ENCODE data around the gene NXNL2.

DNA sequence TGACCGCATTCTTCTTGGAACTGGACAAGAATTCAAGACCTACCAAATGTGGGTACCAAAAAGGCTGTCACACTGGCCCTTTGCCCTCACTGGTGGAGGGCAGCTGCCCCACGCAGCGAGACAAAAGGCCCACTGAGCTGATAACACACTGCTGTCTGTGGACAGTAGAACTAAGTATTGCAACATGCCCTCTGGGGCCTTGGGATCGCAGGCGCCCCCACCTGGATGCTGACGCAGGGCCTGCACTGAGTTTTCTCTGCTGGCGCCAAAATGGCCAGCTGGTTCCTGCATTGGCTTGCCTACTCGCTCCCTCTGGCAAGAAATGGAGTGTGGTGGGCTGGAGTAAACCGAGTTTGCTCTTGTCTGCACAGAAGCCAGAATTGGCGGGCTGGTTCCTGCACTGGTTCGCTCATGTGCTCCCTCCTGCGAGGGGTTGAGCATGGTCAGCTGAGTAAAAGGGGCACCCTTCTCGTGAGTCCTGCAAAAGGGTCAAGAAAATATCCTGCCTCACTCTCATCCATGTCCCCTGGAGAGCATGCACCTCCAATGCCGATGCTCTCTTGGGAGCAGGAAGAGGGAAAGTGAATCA is 55.7 kb downstream of the NXNL2 start:
- TF ChIP-seq GLIS3 (CRISPR knock-in tag; IDR thresholded peaks at IDR 0.05), result no peak
- TF ChIP-seq RARB (CRISPR knock-in tag; IDR thresholded peaks at IDR 0.05), result no peak
- TF ChIP-seq OSR1 (CRISPR knock-in tag; IDR thresholded peaks at IDR 0.05), result no peak
- TF ChIP-seq ARNTL (CRISPR knock-in tag; IDR thresholded peaks at IDR 0.05; ENCODE audit: borderline replicate concordance, low read depth), result no peak
- TF ChIP-seq, protein P1, sequence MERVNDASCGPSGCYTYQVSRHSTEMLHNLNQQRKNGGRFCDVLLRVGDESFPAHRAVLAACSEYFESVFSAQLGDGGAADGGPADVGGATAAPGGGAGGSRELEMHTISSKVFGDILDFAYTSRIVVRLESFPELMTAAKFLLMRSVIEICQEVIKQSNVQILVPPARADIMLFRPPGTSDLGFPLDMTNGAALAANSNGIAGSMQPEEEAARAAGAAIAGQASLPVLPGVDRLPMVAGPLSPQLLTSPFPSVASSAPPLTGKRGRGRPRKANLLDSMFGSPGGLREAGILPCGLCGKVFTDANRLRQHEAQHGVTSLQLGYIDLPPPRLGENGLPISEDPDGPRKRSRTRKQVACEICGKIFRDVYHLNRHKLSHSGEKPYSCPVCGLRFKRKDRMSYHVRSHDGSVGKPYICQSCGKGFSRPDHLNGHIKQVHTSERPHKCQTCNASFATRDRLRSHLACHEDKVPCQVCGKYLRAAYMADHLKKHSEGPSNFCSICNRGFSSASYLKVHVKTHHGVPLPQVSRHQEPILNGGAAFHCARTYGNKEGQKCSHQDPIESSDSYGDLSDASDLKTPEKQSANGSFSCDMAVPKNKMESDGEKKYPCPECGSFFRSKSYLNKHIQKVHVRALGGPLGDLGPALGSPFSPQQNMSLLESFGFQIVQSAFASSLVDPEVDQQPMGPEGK (CRISPR knock-in tag; IDR thresholded peaks at IDR 0.05; ENCODE audit: borderline replicate concordance), result no peak
- no peak for TF ChIP-seq ZNF565 (CRISPR knock-in tag; conservative IDR thresholded peaks at IDR 0.05; ENCODE audit: low read depth)
- TF ChIP-seq PPARA (CRISPR knock-in tag; IDR thresholded peaks at IDR 0.05; ENCODE audit: borderline replicate concordance), result no peak
- no peak for TF ChIP-seq ZFP30 (CRISPR knock-in tag; IDR thresholded peaks at IDR 0.05)
- no peak for TF ChIP-seq ESRRG (CRISPR knock-in tag; IDR thresholded peaks at IDR 0.05)
- no peak for TF ChIP-seq ZC3H10 (CRISPR knock-in tag; IDR thresholded peaks at IDR 0.05)
